Astrocyte (in vitro differentiated cells and primary cell): ENCODE data around the gene RRBP1.

ENCODE experiments used
- EZH2 ChIP-seq: IDR thresholded peaks from 2 replicates; pipeline ENCODE4 v1.6.1; 2012; ENCODE audit warnings: mild to moderate bottlenecking, low read length, inconsistent platforms; ENCODE audit not compliant: insufficient read depth
- TF ChIP-seq, protein P1 (sequence below): IDR thresholded peaks from 2 replicates; pipeline ENCODE4 v1.5.1; 2011; ENCODE audit warnings: low read depth, mild to moderate bottlenecking, inconsistent platforms, low read length, moderate library complexity; ENCODE audit not compliant: insufficient read depth

DNA sequence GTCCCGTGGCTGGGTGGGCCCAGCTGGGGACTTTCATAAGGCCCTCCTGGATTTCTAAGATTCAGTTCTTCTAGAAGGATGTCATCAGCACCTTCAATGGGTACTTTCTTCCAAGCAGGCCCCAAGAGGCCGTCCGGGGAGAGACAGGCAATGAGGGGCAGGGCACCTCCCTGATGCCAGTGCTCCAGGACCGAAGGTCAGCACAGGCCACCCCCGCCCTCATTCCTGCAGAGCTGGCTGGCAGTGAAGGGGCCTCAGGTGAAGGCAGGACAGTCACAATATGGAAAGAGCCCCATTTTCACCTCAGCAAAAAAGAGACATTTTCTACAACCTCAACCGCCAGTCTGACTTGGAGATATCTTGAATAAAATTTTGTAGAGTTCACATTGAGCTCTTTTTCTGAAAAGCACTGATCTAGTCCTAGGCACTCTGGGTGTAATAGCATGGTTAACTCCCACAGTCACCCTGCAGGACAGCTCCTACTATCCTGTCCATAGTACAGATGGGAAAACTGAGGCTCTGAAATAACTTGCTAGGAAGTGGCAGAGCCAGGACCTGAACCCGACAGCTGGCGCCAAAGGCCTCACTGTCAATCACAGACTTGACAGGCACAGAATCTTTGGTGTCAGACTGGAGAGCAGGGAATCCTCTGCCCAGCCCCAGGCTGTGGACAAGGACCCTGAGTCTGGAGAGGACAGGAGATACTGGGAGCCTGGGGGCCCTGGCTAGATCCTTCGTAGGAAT, 50.3 kb downstream of the RRBP1 start:
- TF ChIP-seq, protein P1, sequence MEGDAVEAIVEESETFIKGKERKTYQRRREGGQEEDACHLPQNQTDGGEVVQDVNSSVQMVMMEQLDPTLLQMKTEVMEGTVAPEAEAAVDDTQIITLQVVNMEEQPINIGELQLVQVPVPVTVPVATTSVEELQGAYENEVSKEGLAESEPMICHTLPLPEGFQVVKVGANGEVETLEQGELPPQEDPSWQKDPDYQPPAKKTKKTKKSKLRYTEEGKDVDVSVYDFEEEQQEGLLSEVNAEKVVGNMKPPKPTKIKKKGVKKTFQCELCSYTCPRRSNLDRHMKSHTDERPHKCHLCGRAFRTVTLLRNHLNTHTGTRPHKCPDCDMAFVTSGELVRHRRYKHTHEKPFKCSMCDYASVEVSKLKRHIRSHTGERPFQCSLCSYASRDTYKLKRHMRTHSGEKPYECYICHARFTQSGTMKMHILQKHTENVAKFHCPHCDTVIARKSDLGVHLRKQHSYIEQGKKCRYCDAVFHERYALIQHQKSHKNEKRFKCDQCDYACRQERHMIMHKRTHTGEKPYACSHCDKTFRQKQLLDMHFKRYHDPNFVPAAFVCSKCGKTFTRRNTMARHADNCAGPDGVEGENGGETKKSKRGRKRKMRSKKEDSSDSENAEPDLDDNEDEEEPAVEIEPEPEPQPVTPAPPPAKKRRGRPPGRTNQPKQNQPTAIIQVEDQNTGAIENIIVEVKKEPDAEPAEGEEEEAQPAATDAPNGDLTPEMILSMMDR, result no peak
- no peak for TF ChIP-seq EZH2
